IPS-NIHi7 (cell line): ENCODE data around the gene NUB1.

Source experiments
- DNase-seq: peaks from one replicate; pipeline ENCODE4 v3.0.0; 2012; ENCODE audit warnings: mixed read lengths; ENCODE audit errors: extremely low spot score

The NUB1 gene

GRCh38 chr7:151389096-151389767, 47.6 kb downstream of the NUB1 start:
- no peak for DNase-seq

GRCh38 chr7:151389768-151390597, 48.4 kb downstream of the NUB1 start:
- no peak for DNase-seq

- no peak for DNase-seq
These were observed 49.2 kb downstream of the NUB1 start for GRCh38 chr7:151390598-151391357.

- DNase-seq, result no peak
These were observed 49.7 kb downstream of the NUB1 start for GRCh38 chr7:151391358-151391730.

- DNase-seq, result no peak
These were observed 50.4 kb downstream of the NUB1 start for GRCh38 chr7:151392002-151392401.

- no peak for DNase-seq
These were observed 50.8 kb downstream of the NUB1 start for GRCh38 chr7:151392426-151392825.

- no peak for DNase-seq
These were observed 51.7 kb downstream of the NUB1 start for GRCh38 chr7:151393031-151393977.

GRCh38 chr7:151394076-151395035, 52.7 kb downstream of the NUB1 start:
- no peak for DNase-seq

GRCh38 chr7:151395036-151395367, 53.4 kb downstream of the NUB1 start:
- DNase-seq, result peak; percentile 49

- DNase-seq, result no peak
These were observed 54.8 kb downstream of the NUB1 start for GRCh38 chr7:151396328-151396970.

GRCh38 chr7:151397026-151397425, 55.4 kb downstream of the NUB1 start:
- no peak for DNase-seq

GRCh38 chr7:151398446-151399304, 57.1 kb downstream of the NUB1 start:
- DNase-seq, result no peak

- DNase-seq, result no peak
These were observed 57.6 kb downstream of the NUB1 start for GRCh38 chr7:151399305-151399601.

GRCh38 chr7:151399906-151400305, 58.3 kb downstream of the NUB1 start:
- no peak for DNase-seq

GRCh38 chr7:151400626-151401315, 59.2 kb downstream of the NUB1 start:
- no peak for DNase-seq

GRCh38 chr7:151402029-151402835, 60.6 kb downstream of the NUB1 start:
- DNase-seq, result no peak

- no peak for DNase-seq
These were observed 62.2 kb downstream of the NUB1 start for GRCh38 chr7:151403764-151404163.
